Stimulated activated CD8-positive, alpha-beta memory T cell treated with anti-CD3 and anti-CD28 coated beads, Interleukin-12 subunit alpha, Interleukin-12 subunit beta, amount 100 ng/mL, for 24 hours (primary cell): ENCODE results near the gene ZBTB44.
"Not testable (repeated sequence)": the region's sequence is repeated elsewhere in the genome, so short reads cannot be mapped to it uniquely, and the experiment has no call there.

Experiments used
- DNase-seq: peaks from one replicate; pipeline ENCODE4 v3.0.0-alpha.2; 2020; ENCODE audit errors: extremely low read depth

The ZBTB44 gene

DNA sequence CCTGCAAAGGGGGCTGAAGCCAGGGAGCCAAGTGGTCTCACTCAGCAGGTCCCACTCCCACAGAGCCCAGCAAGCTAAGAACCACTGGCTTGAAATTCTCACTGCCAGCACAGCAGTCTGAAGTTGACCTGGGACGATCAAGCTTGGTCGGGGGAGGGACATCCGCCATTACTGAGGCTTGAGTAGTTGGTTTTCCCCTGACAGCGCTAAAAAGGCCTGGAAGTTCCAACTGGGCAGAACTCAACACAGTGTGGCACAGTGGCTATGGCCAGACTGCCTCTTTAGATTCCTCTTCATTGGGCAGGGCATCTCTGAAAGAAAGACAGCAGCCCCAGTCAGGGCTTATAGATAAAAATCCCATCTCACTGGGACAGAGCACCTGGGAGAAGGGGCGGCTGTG, 64.8 kb downstream of the ZBTB44 start:
- DNase-seq, result not testable (repeated sequence)

DNA sequence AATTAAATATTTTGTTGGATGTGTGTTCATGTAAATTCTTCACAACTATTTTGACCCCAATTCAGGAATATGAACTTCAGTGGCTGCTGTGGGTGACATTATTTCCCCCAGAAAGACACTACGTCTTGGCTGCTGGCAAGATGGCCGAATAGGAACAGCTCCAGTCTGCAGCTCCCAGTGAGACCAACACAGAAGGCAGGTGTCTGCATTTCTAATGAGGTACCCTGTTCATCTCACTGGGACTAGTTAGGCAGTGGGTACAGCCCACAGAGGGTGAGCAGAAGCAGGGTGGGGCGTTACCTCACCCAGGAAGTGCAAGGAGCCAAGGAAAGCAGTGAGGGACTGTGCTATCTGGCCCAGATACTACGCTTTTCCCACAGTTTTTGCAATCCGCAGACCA, 65.3 kb downstream of the ZBTB44 start:
- no peak for DNase-seq

DNA sequence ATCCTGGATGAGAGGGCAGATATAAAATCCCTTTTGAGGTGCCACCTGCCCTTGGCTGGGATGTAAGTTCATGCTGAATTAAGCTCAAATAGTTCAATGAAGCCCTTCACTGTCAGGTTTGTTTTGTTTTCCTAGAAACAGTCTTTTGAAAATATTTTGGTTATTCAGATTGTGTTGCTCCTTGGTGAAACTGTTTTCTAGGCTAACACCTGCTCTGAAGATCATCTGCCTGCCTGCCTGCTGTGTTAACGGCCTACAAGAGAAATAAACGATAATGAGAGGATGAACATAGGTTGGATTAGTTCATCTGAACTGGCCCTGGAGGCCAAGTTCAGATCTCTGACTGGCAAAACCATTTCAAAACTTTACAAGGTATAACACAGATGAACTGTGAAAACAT, 67.4 kb downstream of the ZBTB44 start:
- no peak for DNase-seq

DNA sequence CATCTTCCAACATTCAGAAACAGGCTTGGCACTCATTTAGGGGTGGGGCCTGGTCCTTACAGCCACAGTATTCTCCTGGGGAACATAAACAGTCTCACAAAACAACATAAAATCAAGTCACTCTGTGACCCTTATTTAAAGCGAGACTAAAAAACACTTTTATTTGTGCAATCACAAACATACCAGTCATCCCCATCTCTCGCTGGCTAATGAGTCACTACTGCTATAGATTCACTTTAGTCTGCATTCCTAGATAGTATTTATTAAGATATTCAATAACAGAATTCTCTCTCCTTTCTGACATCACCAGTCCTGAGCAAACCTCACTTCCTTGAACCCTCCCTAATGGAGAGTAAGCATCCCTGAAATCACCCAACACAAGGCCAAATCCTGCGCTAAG, 68.0 kb downstream of the ZBTB44 start:
- no peak for DNase-seq

DNA sequence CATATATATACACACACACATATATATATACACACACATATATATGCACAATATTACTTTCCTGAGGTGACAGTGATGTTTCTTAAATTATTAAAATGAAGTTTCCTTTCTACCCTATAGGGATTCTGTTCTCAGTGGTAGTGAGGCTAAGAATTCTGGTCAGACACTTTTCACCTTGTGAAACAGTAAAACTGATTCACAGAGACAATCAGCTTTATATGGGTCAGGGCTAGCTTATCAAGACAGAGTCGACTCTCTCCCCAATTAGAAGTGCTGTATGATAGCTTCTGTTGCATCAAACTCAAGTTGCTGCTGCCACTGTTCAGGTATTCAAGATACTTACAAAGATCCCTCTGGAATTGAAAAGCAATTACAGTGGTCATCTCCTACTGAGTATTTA, 68.4 kb downstream of the ZBTB44 start:
- DNase-seq, result no peak

DNA sequence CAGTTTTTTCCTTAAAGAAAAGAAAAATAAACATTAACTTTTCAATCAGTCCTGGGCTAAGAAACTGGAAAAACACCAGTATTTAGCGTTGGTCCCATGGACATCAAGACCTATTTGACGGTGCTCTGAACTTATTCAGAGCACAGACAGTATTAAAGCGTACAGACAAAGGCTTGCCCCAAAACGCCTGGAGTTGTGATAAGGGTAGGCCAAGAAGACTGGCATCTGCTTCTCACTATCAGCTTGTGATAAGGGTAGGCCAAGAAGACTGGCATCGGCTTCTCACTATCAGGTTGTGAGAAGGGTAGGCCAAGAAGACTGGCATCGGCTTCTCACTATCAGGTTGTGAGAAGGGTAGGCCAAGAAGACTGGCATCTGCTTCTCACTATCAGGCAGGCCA, 69.3 kb downstream of the ZBTB44 start:
- DNase-seq, result not testable (repeated sequence)

DNA sequence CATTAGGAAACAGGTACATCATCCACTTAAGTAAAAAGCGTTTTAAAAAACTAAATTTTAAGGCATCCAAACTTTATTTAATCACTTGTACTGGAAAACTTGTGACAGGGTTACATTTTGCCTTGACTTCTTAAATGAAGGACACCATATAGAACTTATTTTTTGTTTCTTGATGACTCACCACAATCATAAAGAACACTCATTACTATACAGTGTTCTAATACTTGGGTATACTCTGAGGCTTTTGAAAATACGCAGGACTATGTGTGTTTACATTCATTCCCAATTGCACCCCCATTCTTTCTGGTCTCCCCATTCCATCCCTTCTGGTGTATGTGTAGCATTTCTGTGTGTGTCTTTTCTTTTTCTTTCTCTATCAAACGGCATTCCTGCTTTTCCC, 69.9 kb downstream of the ZBTB44 start:
- no peak for DNase-seq

DNA sequence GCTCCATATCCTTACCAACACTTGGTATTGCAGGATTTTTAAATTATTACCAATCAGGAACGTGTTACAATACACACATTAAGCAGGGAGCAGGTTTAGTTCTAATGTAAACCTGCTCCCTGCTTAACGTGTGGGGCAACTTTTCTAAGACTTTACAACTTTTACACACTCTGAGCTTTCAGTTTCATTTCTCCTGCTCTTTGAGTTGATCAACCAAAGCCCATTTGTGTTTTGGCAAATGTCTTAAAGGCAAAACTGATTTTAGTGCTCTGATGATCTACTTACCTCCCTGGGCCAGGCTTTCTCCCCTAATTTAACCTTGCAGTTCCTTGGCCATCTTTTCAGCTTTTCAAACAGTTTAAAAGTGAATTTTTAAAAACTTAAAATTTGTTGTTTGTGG, 70.9 kb downstream of the ZBTB44 start:
- no peak for DNase-seq

DNA sequence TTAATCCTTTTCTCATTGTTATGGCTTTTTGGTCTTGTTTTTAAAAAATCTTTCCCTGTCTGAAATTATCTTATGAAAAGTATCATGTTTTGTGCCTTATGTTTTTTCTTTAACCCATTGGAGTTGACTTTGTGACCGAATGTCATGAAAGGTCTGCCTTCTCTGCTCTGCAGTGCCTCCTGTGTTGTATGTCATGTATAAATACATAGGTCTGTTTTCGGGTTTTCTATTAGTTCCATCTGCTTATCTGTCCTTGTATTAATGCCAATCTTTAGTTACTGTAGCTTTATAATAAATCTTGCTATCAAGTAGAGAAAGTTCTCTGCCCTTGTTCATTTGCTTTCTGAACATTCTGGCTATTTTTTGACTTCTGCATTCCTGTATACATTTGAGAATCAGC, 73.0 kb downstream of the ZBTB44 start:
- DNase-seq, result no peak

DNA sequence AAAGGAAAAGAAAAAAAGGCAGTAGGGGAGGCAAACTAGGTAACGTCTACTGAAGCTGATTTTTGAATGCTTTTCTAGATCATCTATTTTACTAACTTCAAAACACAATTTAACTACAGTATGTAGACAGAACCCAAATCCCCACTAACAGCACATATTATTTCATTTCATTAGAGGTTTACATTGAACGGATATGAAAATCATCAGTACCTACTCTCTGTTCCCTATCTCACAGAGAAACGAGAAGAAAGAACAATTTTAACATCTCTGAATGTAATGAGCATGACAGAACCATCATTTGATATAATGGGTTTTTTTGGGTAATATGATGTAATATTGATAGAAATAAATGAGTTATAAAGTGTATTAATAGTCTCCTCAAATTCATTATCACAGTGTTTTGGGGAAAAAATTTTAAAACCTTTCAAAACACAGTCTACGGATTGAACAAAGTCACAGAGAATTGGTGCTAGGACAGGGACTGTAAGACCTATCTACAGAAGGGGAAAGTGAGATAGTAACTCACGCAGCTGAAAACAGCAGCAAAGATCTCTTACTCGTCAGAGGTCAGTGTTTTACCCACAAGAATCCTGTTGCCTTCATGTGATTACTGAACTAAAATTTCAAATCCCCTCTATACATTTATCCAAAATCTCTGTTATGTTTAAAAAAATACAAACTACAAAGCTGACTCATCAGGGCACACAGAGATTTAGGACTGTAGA, 77.3 kb downstream of the ZBTB44 start:
- no peak for DNase-seq

DNA sequence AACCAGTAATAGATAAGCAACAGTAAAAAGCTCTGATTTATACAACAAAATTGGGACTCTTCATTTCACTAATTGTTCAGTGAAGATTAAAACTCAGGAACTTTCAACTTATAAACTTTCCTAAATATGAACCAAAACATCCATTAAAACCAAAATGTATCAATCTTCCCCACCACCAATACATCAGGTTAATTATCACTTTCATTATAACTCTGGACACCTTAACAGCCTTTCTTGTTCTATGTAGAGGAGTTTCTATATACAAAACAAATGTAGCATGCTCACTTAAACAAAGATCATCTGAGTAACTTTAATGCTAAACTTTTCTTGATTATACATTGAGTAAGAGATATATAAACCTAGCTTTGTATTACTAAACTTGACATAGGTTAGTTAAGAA, 80.4 kb downstream of the ZBTB44 start:
- no peak for DNase-seq

DNA sequence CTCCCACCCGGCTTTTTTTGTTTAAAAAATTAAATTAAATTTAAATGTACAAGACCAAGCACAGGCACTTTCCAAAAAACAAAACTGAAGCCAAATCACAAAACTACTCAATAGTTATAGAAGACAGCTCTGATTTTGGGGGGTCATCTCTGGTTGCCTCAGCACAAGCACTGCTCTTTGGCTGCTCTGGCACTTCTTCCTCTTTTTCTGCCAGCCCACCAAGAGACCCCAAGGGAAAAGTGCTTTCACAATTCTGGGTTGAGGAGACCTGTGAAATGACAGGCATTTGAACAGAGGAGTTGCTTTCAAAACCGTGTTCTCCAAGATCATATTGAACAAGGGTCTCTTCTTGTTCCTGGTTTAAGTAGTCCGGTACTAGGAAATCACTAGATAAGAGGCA, 80.8 kb downstream of the ZBTB44 start:
- DNase-seq, result not testable (repeated sequence)

DNA sequence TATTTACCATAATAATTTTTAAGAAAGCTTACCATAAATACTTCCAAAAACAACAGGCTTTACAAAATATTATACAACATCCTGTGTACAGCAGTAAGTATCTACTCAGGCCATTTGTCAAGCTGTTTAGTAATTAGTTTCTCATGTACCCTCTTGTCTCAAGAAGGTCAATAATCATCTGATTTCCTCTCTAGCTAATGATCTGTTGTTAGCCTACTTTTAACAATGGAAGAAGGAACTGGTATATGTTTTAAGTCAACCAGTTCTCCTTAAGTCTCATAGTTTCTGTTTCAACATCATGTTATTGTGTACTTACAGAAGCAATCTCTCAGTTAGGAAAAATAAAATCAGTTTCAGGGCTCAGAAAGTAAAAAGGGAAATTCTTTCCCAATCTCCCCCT, 81.2 kb downstream of the ZBTB44 start:
- DNase-seq, result not testable (repeated sequence)

DNA sequence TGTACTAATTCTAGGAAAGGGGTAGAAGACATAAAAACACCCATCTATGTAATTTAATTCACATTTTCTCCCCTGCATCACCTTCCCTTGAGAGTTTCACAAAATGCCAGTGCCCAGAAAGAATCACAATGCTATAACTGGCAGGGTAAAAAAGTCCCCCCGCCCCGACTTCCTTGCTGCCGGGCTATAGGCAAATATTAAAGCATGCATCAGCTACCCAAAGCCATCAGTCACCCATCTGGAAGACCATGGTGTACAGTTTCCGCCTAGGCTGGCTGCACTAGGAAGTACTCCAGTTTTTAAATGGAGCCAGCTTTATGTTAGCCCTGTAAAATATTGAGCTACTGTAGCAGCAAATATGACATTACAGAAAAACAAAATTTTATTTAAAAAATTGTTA, 87.3 kb downstream of the ZBTB44 start:
- no peak for DNase-seq

DNA sequence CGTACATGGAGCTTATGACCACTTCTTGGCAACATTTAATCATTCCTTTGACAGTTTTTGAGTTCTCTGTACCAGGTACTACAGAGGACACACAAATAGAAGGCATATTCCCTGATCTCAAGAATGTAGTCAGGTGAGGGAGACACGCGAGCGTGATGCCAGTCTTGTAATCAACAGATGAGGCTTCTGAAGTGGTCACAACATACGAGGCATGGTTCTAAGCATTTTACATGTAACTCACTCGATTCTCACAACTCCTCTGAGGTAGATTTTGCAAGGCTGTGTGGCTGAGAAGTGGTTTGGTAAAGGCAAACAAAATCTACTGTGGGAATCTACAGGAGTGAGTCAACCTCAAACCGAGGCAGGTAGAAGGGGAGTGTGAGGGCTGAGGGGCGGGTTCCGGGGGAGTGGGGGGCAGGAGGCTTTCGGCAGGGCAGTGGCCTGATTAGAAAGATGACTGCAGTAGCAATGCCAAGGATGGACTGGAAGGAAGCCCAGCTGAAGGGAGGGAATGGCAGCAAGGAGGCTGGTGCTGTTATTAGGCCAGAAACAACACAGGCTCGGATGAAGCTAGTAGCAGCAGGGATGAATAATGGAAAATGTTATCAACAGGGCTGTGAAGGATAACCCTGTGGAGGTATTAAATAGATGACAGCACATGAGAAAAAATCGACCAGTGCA, 91.3 kb downstream of the ZBTB44 start:
- no peak for DNase-seq

DNA sequence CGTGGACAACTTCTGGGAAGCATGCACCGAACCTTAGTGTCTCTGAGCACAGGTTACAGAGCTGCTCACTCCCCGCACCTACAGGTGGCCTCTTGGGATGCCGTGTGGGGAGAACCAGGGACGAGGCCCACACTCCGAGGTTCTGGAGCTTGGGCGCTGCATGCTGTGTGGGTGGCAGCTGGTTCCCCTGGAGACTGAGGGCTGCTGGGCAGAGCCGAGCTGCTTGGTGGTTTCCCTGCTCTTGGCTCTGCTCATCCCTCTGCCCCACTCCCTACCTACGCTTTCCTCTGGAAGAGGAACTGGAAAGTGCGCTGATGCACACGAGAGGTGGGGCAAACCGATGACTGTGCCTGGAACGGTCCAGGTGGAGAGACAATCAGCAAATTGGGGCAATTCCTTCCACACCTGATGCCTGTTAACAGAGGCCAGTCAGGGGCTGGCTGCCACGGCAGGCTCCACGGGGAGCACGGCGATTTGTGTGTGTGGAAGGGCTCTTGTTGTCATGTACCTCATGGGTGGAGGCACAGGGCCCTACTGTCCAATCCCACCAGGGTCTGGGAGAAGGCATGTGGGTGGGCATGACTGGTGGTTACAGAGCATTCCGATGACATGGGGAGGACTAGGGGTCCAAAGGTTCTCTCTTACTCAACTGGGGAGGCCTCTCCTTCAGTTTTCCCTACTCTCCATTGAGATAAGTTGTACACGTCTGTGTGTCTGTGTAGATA, 94.2 kb downstream of the ZBTB44 start:
- DNase-seq, result no peak

DNA sequence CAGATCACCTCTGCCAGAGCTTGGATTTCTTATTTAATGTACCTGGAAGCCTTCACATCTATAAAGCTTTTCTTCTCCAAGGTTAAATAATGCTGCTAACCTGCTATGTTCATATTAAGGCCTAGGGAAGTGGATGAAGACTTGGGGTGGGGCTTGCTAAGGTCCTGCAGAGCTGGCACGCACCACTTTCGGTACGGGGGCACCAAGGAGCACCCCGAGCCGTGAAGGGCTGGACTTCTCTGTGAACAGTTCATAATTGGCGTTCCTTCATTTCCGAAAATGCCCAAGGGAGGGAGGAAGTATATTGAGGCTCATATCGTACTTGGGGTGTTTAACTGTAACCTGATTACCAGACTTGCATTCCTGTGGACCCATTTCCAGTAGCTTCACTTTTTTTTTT, 95.6 kb downstream of the ZBTB44 start:
- no peak for DNase-seq

DNA sequence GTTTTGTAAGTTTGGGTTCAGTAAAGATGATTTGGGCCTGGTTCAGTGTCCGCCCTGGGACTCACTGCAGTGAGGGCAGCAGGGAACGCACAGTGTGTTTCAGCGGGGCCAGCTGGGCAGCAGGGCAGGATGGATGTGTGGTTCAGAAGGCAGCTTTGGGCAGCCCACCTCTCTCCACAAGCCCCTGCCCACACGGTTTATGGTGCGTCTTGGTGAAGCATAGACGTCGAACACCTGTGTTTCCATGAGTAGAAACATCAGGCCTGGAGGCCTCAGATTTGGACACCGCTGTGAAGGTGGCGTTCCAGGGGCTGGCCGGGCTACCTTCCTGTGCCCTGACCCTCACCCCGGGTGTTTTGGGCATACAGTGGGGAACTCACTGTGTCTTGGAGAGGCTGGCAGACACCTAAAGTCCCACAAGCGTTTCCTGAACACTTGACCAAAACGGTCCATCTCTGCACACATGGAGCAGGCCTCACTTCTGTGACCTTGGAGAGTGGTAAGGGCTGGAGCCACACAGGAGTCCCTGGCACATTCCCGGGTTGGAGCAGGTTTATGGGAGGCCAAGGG, 96.1 kb downstream of the ZBTB44 start:
- DNase-seq, result no peak

DNA sequence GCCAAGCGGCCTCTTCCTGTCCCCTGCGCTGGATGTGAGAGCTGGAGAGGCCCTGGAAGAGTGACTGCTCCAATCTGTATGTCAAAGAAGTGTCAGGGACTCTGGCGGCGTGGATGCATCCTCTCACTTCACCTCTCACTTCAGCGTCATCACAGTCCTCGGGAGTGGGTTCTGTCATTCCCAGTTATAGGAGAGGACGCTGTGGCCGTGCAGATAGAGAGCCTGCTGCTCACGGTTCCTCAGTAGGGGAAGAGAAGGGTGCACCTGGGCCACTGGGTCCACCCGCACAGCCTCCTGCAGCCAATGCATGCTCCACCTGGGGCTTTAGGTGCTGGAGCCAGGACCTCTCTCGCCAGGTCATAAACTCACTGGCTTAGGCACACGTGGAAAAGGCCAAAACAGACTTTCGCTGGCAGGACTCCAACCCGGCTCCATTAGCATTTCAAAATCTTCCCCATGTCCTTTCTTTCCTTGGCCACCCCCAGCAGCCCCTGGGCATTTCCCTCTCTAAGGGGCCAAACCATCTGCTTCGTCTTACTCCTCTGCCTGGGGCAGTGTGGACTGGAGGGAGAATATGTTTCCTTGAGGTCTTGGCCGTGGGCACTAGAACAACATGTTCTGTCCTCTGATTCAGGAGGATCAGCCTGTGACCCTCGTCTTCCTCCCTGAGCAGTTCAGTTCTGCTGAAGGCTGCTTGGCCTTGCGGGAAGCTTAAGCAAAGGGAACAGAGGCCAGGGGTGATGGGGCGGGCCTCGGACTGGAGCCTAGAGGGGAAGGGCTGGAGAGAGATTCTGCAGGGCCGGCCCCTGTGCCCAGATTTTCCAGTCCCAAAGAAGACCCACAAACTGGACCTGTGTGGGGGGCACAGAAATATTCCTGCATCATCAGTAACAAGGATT, 97.3 kb downstream of the ZBTB44 start:
- no peak for DNase-seq

DNA sequence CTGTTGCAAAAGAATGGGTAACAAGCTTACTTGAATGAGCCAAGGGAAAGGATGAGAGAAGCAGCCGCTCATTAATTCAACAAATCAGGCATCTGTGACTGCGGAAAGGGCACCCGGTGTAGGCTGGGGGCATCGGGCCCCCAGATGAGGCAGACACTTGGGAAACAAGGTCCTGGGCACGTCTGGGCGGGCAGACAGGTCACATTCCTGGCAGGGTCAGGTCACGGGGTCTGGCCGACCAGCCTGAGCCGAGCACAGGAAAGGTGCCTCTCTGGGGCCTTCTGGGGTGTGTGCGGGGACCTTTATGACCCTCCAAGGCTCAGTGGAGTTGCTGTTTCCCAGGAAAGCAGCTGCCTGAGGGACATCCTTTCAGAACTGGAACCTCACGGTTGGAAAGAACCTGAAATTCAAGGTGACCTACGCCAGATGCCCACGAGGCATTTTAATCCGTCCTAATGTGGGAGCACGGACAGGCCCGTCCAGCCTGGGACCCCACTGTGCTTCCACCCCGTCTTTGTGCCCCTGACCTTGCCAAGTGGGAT, 98.1 kb downstream of the ZBTB44 start:
- no peak for DNase-seq

DNA sequence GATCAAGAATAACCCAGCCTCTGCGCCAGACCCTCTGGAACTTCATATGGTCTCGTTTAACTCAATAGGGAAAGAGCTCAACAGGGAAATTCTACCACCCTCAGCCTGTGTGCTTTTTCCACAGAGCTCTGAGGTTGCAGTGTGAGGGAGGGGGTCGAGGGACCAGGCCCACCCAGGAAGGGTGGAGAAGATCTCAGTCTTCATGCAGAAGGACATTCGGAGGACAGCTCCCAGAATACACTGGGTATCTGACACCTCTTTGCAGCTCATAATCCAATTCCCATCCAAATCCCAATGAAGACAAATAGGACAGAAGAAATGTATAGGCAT, 98.5 kb downstream of the ZBTB44 start:
- no peak for DNase-seq
